ENCODE measurements around the gene PTX3. TPM values are rescaled to one million over a fixed set of nuclear protein-coding genes. Genes with fewer than 3 reads are reported as not detected.

PTX3 gene
- total and polyA plus RNA-seq, 10 of the 15 experiments (the other 5 are each of a cell fraction or from before 2014, with no cell fraction given), result 0.03 to 0.11 (median 0.06) TPM; not detected in 7

DNA sequence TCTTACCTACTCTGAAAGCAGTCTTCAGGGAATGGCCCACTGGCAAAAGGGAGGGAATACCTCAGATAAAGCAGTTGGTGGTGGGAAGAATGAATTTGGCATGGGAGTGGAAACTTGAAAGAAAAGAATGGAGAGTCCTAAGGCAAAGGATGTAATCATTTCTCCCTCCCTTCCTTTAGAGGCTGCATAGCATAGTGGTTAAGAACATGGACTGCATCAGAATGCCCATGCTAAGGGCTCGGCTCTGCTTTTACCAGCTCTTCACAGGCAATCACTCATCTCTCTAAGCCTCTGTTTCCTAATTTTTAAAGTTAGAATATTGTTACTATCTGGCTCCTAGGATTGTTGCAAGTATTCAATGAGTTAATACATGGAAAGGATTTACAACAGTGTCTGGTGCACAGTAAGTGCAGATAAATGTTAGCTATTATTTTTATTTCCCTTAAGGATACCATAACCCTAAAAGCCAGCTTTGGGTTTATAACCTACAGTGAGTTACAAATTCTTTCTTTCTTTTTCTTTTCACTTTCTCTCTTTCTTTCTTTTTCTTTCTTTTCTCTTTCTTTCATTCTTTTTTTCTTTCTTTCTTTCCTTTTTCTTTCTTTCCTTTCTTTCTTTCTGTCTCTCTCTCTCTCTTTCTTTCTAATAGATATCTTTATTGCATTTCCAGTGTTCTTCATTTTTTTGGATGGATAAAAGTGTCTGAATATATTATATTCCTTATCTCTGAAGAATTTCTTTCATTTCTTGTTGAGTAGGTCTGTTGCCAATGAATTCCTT lies 43.0 kb downstream of the PTX3 start:
- Histone ChIP-seq H3K4me3 (no peak overlapping the region), H3K27ac (ENCODE audit: control insufficient read depth, insufficient read depth) (no peak overlapping the region), H3K4me1 (ENCODE audit: control insufficient read depth, insufficient read depth, low read length) (no peaks in the 10 kb centered on the region), H3K4me2 (ENCODE audit: control insufficient read depth, insufficient read depth) (no peak overlapping the region), H3K27me3 (replicated peaks in 1 of 2; ENCODE audit: control insufficient read depth in 2 of 2, insufficient read depth in 2 of 2, low read length in 1 of 2) (no peaks in the 10 kb centered on the region), H2AFZ (ENCODE audit: control insufficient read depth, low read depth, low read length) (no peak overlapping the region), H3K9me3 (replicated peaks; ENCODE audit: control insufficient read depth, insufficient read depth, low read length) (no peaks in the 10 kb centered on the region), H3K36me3 (ENCODE audit: control insufficient read depth in 2 of 2, insufficient read depth in 2 of 2, low read length in 1 of 2) (no peaks in the 10 kb centered on the region), H3K9ac (ENCODE audit: control insufficient read depth, insufficient read depth, low read length) (no peak overlapping the region), H4K20me1 (ENCODE audit: control insufficient read depth, insufficient read depth) (no peaks in the 10 kb centered on the region), H3K79me2 (ENCODE audit: control insufficient read depth, insufficient read depth, low read length) (no peaks in the 10 kb centered on the region)
- POLR2A ChIA-PET, result no interaction called here
- in situ Hi-C loops (cut with MboI) (no loop called here), intact Hi-C loops (cut with micrococcal nuclease; ENCODE audit: unreplicated experiment) (no loop called here)
- BruUV-seq (replicated peaks), result no TSS peak
- ATAC-seq, result no peak
- FAIRE-seq, result no peak
- RAD21 ChIA-PET (ENCODE audit: unreplicated experiment), result no interaction called here
- TF ChIP-seq, protein P1, sequence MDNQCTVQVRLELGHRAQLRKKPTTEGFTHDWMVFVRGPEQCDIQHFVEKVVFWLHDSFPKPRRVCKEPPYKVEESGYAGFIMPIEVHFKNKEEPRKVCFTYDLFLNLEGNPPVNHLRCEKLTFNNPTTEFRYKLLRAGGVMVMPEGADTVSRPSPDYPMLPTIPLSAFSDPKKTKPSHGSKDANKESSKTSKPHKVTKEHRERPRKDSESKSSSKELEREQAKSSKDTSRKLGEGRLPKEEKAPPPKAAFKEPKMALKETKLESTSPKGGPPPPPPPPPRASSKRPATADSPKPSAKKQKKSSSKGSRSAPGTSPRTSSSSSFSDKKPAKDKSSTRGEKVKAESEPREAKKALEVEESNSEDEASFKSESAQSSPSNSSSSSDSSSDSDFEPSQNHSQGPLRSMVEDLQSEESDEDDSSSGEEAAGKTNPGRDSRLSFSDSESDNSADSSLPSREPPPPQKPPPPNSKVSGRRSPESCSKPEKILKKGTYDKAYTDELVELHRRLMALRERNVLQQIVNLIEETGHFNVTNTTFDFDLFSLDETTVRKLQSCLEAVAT (IDR thresholded peaks at IDR 0.05), result no peak
- TF ChIP-seq LARP7 (IDR thresholded peaks at IDR 0.05) (no peak), POLR2AphosphoS2 (IDR thresholded peaks at IDR 0.05; ENCODE audit: low read depth, low read length) (no peak), TBL1XR1 (IDR thresholded peaks at IDR 0.05; ENCODE audit: low read depth, low read length) (no peak)
- TF ChIP-seq, protein P2, sequence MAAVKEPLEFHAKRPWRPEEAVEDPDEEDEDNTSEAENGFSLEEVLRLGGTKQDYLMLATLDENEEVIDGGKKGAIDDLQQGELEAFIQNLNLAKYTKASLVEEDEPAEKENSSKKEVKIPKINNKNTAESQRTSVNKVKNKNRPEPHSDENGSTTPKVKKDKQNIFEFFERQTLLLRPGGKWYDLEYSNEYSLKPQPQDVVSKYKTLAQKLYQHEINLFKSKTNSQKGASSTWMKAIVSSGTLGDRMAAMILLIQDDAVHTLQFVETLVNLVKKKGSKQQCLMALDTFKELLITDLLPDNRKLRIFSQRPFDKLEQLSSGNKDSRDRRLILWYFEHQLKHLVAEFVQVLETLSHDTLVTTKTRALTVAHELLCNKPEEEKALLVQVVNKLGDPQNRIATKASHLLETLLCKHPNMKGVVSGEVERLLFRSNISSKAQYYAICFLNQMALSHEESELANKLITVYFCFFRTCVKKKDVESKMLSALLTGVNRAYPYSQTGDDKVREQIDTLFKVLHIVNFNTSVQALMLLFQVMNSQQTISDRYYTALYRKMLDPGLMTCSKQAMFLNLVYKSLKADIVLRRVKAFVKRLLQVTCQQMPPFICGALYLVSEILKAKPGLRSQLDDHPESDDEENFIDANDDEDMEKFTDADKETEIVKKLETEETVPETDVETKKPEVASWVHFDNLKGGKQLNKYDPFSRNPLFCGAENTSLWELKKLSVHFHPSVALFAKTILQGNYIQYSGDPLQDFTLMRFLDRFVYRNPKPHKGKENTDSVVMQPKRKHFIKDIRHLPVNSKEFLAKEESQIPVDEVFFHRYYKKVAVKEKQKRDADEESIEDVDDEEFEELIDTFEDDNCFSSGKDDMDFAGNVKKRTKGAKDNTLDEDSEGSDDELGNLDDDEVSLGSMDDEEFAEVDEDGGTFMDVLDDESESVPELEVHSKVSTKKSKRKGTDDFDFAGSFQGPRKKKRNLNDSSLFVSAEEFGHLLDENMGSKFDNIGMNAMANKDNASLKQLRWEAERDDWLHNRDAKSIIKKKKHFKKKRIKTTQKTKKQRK (IDR thresholded peaks at IDR 0.05; ENCODE audit: low read depth, low read length), result no peak
- SMC1A ChIA-PET (ENCODE audit: uncharacterized antibody, unreplicated experiment), result no interaction called here
- CTCF ChIA-PET, result interaction anchor here (1.6 kb wide), 1 partner anchor 17 kb away, joined by 3 read pairs; no protein-coding TSS in a partner anchor
- 0% methylated on average over 1 of the region's 1 CpG for WGBS (ENCODE audit: insufficient coverage, insufficient replicate concordance, low lambda C conversion rate, missing lambda C conversion rate)
- DNase-seq (ENCODE audit: low read depth, low spot score), result no peak
